HG02571 (cell line): ENCODE measurements around the gene WBP1.
A peak's percentile ranks its signal among the peaks of the same experiment; 100 is the strongest.
"Not testable (repeated sequence)": the region's sequence is repeated elsewhere in the genome, so short reads cannot be mapped to it uniquely, and the experiment has no call there.

Experiments used
- ATAC-seq: cut with Tn5 transposase; IDR thresholded peaks from one replicate; pipeline ENCODE4 v1.9.1; 2021; ENCODE audit warnings: mild to moderate bottlenecking, moderate library complexity; ENCODE audit not compliant: unreplicated experiment

Gene WBP1

GRCh38 chr2:74448771-74449170 lies 9.5 kb upstream of the WBP1 start:
- ATAC-seq: no peak

- ATAC-seq: no peak
Observed at GRCh38 chr2:74450570-74451190, 7.6 kb upstream of the WBP1 start.

GRCh38 chr2:74454654-74455511 lies 3.4 kb upstream of the WBP1 start, which contains the start of gene INO80B:
Gene INO80B, plus strand, starts transcription at chr2:74455087. Its CDS starts 30 bp downstream, at chr2:74455117.
- ATAC-seq: peak; percentile 32

- ATAC-seq: no peak
Observed at GRCh38 chr2:74457129-74457548, 1.1 kb upstream of the WBP1 start.

- ATAC-seq: peak; percentile 30
Observed at GRCh38 chr2:74457549-74458131, 598 bp upstream of the WBP1 start.

- no peak for ATAC-seq
Observed at GRCh38 chr2:74458938-74459363, 713 bp downstream of the WBP1 start.

- not testable (repeated sequence) for ATAC-seq
Observed at GRCh38 chr2:74459503-74460118, 1.4 kb downstream of the WBP1 start.

GRCh38 chr2:74460187-74460586 lies 1.9 kb downstream of the WBP1 start:
- ATAC-seq: not testable (repeated sequence)

GRCh38 chr2:74461187-74462053 lies 3.2 kb downstream of the WBP1 start:
- ATAC-seq: no peak

- no peak for ATAC-seq
Observed at GRCh38 chr2:74462054-74462785, 4.0 kb downstream of the WBP1 start.

- no peak for ATAC-seq
Observed at GRCh38 chr2:74462786-74463105, 4.5 kb downstream of the WBP1 start.

- ATAC-seq: no peak
Observed at GRCh38 chr2:74464406-74464805, 6.2 kb downstream of the WBP1 start.

GRCh38 chr2:74470742-74471141 lies 12.5 kb downstream of the WBP1 start:
- not testable (repeated sequence) for ATAC-seq

- no peak for ATAC-seq
Observed at GRCh38 chr2:74471332-74472065, 13.3 kb downstream of the WBP1 start.

- ATAC-seq: peak; percentile 85
Observed at GRCh38 chr2:74472086-74472944, 14.1 kb downstream of the WBP1 start, which contains the start of gene MRPL53. Gene MRPL53, minus strand, starts transcription at chr2:74472680. Its CDS starts 20 bp downstream, at chr2:74472660.

- no peak for ATAC-seq
Observed at GRCh38 chr2:74472945-74473258, 14.7 kb downstream of the WBP1 start.

GRCh38 chr2:74474481-74474880 lies 16.2 kb downstream of the WBP1 start:
- ATAC-seq: no peak

GRCh38 chr2:74474899-74475298 lies 16.7 kb downstream of the WBP1 start:
- no peak for ATAC-seq
